Fibroblast of pulmonary artery (primary cell): ENCODE results near the gene NDUFA11.

ENCODE experiments used
- DNase-seq: peaks from one replicate; pipeline ENCODE4 v3.0.0-alpha.2; 2010; ENCODE audit warnings: low read depth
- H3K4me3 ChIP-seq: replicated peaks from 2 replicates; pipeline ENCODE4 v1.5.1; 2011; ENCODE audit warnings: low read depth, mild to moderate bottlenecking, control low read depth, low read length, moderate library complexity
- TF ChIP-seq, protein P1 (sequence below): IDR thresholded peaks from 2 replicates; pipeline ENCODE4 v1.5.1; 2011; ENCODE audit warnings: mild to moderate bottlenecking, control low read depth, low read length, inconsistent platforms; ENCODE audit errors: missing control alignments

Gene NDUFA11

DNA sequence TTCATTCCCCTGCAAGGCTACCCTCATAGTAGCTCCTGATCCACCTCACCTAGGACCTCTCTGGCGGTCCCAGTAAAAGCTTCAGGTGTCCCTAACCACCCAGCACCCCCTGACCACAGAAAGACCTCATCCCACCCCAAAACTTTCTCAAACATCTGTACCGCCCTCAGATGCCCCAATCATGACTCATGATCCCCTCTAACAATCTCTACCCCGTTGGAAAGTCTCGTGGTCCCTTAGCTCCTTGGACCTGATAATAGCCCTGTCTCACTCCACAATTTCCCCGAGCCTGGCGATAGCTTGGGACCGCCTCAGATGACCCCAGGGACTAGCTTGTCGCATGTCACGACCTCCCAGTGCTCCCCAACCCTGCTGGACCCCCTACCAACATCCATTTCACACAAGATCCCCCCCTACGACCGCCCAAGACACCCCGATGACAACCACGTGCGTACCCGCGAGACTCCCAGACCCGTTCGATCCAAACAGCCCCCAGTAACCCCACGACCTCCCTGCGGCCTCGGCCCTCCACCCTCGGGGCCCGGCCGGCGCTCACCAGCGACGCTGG lies 450 bp downstream of the NDUFA11 start:
- H3K4me3 ChIP-seq, result peak overlapping the region; percentile 100
- TF ChIP-seq, protein P1, sequence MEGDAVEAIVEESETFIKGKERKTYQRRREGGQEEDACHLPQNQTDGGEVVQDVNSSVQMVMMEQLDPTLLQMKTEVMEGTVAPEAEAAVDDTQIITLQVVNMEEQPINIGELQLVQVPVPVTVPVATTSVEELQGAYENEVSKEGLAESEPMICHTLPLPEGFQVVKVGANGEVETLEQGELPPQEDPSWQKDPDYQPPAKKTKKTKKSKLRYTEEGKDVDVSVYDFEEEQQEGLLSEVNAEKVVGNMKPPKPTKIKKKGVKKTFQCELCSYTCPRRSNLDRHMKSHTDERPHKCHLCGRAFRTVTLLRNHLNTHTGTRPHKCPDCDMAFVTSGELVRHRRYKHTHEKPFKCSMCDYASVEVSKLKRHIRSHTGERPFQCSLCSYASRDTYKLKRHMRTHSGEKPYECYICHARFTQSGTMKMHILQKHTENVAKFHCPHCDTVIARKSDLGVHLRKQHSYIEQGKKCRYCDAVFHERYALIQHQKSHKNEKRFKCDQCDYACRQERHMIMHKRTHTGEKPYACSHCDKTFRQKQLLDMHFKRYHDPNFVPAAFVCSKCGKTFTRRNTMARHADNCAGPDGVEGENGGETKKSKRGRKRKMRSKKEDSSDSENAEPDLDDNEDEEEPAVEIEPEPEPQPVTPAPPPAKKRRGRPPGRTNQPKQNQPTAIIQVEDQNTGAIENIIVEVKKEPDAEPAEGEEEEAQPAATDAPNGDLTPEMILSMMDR, result no peak
- peak; percentile 49 for DNase-seq

DNA sequence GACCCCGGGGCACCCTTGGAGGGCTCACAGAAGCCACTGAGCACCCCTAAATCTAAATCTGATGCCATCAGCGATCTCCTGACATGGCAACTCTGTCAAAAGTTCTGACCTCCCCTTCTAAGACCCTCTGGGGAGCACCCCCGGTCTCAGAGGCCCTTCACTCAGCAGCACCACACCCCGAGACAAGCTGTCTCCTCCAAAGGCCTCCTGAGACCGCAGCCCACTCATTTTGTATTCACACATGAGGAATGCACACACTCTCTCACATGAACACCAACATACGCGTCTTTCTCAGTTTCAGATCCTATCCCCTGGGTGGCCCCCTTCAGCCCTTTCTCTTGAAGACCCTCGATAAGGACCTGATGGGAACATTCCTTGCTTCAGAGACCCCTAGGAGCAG lies 2.6 kb downstream of the NDUFA11 start:
- H3K4me3 ChIP-seq, result no peak overlapping the region
- TF ChIP-seq, protein P1, result no peak
- DNase-seq, result no peak

DNA sequence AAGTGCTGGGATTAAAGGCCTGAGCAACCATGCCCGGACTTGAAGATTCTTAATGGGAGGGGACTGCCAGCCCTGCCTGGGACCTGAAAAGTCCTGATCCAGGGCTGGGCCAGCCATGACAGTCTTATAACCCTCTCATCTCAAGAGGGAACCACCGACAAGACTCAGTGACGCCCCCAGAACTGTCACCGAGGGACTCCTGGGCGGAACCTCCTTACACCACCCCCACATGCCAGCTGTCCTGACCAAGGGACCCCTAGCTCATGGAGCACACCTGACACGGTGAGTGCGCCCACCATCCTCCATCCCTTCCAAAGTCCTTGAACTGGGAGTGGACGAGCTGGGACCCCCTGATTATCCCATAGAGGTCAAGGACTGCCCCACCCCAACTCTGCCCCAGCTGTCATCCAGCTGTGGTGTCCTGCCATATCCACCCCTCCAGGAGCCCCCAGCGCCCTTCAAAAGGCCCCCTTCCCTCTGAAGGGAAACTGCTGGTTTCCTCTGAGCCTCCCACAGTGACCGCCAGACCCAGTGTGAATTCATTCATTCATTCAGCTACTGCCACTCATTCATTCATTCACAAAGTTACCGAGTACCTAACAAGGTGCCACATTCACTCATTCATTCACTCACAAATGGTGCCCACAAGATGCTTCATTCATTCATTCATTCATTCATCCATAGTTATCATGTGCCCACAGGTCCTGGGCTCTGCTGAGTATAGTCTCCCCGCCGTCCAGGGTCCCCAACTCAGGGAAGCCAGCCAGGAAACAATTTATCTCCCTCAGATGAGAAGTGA lies 3.7 kb downstream of the NDUFA11 start:
- DNase-seq, result no peak
- H3K4me3 ChIP-seq, result no peak overlapping the region
- TF ChIP-seq, protein P1, result no peak

DNA sequence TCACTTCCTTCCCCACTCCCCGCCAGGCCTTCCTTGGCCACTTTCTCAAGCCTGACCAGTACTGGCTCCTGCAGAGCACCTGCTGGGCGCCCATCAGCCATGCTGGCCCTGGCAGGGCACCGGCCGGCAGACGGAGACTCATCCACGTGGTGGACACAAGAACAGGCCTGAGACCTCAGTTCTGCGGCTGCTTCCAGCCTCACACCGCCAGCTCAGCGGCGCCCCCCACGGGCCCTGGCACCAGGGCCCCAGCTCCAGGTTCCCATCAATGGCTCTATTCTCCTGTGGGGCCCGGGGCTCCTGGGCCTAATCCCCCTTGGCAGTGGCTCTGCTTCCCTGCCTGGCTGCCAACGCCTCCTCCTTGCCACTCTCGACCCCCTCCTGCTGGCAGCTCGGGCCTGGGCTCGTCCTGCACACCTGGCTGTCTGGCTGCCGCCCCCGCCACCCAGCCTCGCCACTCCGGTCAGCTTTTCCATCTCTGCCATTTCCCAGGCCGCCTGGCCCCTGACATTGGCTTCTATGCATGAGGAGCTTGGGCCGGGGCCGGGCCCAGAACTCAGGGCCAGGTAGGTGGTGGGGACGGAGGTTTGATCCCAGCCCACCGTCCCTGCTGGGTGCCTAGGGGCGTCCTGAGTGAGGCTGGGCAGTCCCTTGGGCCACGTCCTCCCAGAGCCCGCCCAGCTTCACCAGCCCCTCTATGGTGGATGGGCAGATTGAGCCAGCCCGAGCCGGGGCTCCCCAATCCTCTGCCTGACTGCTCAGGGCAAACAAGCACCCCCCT lies 6.2 kb downstream of the NDUFA11 start:
- TF ChIP-seq, protein P1, result no peak
- H3K4me3 ChIP-seq, result no peak overlapping the region
- DNase-seq, result no peak

DNA sequence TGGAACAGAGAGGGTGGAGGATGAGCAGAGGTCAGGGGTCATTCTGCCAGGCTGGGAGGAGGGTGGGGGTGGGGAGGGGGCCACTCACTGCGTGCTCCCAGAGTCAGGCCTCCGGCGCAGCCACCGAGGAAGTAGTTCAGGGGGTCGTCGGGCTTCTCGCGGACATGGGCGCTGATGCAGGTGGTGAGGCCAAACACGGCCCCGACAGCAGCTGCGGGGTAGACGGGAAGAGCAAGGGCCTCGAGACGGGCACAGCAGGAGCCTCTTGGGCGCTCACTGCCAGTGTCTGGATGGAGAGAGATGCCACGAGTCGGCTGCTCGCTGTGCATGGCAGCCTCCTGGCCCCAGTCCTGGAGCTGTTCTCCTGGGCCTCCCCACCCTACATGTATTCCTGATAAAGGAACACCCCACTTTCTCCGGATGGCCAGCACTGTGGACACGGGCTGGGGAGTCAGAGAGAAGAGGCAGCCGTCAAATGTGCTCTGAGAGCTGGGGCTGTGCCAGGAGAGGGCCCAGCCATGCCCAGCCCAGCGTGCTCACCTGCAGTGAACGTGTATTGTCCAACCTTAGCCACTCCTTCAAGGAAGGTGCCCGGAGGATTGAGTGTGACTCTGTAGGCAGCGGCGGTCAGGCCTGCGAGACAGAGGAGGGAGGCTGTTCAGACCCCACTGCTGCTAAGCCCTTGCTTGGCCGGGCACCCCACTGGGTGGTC lies 7.1 kb downstream of the NDUFA11 start:
- no peak overlapping the region for H3K4me3 ChIP-seq
- TF ChIP-seq, protein P1, result no peak
- DNase-seq, result no peak

DNA sequence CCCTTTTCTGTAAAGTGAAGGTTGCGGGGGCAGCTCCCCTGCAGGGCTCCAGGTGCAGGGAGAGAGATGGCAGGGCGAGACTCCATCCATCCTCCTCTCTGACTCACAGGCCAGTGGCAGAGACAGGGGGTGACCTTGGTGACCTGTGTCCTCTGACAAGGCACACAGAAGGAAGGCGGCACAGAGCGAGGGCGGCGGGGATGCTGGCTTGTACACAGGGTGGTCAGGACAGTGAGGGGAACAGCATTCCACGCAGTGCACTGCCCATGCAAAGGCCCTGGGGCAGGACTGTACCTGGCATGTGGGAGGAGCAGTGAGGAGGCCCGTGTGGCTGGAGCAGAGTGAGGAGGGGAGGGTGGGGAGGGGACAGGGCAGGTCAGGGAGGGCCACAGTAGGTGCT lies 7.7 kb downstream of the NDUFA11 start:
- TF ChIP-seq, protein P1, result no peak
- no peak overlapping the region for H3K4me3 ChIP-seq
- DNase-seq, result no peak
